Germinal center (tissue), 1 donor: ENCODE results near the gene WWTR1.

Source experiments
- DNase-seq: peaks from one replicate; pipeline ENCODE4 v3.0.0; 2012; ENCODE audit warnings: mixed read lengths, low spot score

Gene WWTR1

DNA sequence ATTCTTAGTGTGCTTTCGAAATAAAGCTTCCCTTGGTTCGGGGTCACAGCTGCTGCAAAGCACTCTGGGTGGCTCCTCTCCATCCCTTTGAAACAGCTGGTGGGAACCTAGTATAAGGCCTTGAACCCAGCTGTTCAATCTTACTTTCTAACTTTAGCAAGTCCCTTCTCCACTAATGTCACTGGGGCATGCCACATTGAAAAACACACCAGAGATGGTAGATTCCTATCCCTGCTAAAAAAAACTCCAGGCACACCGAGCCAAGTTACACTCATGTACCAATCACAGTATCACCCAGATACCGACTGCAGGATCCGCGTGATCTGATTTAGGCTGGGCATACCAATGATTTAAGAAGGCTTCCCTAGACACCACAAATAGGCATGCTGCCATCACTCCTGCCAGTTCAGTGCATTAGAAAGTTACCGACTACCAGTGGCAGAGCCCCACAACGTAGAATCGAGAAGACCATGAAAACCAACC is 65.0 kb downstream of the WWTR1 start:
- no peak for DNase-seq

DNA sequence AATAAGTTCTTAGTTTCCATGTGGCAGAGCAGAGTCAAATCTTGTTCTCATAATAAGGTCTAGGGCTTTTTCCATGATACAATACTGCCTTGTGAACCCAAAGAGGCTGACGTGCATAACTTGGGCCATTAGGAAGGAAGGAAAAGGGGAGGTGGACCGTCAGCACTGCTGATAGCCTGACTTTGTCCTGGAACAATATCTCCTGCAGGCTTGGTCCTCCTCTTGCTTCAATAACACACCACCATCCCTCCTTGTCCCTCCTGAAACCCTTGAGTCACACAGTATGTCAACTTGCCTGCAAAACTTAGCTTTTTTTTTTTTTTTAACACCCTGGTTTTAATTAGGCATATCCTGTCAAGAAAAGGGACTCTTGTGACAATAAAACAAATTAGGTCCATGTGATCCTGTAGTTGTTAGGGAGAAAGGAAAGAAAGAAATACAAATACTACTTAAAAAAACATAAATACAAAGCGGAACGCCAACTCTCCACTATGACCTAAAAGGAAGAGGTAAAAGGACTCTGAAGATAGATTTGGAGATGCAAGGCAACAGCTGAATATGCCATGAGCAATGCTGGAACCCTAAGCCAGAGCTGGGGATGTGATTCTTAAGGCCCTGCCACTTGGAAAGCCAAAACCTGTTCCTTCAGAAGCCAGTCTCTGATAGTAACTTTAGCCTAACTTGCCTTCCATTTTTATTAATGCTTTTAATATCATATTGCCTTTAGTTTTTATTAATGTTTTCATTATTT is 67.0 kb downstream of the WWTR1 start:
- no peak for DNase-seq

DNA sequence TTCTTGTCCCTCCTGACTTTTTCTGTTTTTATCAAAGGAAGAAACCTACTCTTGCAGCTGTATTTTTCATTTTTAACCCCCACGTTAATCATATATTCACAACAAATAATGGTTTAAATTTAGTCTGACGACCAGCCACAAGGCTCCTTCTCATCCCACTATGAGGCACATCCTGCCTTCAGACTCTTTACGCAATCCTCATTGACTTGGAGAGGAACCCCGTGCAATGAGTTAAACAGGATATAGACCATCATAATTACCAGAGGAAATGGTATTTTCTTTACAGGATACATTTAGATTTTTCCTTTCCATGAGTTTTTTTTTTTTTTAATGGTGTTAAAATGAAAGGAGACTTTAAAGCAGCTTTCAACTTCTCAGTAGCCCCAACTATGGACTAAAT is 68.5 kb downstream of the WWTR1 start:
- no peak for DNase-seq

DNA sequence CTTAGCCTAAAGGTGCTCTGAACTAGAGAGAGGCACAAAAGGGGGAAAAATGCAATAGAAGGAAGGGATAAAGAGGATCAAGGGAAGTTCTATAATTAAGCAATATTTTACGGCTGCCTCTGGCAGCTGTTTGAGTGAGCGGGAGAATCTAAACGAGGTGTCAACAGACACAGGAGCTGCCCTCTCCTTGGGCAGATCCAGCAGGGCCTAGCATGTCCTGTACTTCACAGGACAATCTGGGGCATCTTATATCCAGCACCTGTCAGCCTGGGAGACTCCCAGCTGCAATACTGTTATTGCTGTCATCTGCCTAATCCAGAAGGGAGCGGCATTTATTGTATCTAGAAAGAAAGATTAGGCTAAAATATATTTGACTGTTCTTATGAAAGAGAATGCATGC is 68.9 kb downstream of the WWTR1 start:
- DNase-seq = no peak

DNA sequence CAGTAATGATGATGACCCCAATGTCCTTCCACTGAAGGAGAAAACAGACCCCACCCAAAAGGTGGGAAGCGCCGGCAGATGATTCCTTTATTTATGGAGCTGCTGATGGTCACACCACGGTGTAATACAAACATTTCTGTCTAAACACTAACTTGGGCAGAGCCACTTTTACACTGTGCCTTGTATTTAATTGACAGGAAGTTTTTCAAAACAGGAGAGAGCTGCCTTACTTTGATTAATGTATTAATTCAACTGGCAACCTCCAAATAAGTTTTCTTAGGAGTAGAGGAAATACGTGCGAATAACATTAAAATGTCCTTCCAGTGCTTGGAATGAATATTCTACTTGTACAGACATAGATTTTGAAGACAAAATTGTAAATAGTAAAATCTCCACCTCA is 70.4 kb downstream of the WWTR1 start:
- no peak for DNase-seq

DNA sequence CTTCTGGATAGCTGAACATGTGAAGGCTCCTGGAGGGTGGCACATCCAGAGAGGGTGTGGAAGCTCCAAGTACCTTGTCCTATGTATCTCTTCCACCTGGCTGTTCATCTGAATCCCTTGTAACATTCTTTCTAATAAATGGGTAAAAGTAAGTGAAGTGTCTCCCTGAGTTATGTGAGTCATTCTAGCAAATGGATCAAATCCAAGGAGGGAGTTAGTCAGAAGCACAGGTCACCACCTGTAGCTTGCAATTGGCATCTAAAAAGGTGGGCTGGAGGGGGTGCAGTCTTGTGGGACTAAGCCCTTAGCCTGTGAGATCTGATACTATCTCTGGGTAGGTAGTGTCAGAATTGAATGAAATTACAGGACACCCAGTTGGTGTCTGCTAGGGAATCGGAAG is 71.0 kb downstream of the WWTR1 start:
- DNase-seq = no peak

DNA sequence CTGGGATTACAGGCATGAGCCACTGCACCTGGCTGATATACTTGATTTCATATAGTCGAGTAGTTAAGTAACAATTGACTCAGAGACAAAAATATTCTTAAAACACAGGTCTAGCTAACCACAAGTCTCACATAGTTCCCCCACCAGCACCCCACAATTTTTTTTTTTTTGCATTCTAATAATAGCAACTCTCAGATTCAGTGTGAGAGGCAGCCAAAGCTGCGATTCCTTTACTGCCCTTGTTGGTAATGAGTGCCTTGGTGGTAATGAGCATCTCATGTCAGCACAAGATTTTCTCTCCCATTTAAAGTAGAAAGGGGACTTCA is 72.5 kb downstream of the WWTR1 start:
- DNase-seq = no peak

DNA sequence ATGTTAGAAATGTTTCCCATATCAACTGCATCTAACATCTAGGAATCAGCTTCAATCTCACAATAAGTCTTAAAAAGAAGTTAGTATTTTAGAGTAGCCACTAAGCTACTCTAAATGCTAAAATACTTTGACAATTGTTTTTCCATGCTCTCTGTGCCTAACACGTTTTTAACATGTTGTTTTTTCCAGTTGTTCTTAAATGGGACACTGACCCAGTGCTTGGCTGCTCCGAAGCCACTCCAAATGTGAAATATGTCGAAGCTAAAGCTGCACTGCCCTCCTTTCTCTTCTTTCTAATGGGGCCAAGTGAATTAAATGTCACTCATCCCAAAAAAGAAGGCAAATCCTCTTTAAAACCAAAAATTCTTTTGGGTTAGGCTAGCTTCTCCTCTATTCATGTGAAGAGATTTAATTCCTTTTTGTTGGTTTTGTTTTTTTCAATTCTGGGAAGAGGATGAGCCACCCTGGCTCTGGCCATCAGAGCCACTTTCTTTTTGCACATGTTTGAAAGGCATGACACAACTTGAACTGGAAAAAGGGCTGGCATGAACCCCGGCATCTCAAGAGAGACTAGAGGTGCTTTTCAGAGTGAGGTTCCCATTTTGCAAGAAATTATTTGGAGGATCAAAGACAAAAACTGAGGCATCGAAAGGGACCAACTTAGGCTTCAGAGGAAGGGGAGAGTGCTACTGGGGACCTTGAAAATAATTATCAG is 73.7 kb downstream of the WWTR1 start:
- no peak for DNase-seq

DNA sequence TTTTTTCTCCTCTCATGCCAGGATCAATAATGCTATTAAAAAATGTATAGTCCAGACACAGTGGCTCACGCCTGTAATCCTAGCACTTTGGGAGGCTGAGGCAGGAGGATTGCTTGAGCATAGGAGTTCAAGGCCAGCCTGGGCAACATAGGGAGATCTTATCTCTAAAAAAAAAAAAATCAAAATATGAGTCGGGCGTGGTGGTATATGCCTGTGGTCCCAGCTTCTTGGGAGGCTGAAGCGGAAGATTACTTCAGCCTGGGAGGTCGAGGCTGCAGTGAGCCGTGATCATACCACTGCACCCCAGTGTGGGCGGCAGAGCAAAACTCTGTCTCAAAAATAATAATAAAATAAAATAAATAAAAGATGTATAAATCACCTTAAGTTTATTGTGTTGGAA is 75.4 kb downstream of the WWTR1 start:
- no peak for DNase-seq

DNA sequence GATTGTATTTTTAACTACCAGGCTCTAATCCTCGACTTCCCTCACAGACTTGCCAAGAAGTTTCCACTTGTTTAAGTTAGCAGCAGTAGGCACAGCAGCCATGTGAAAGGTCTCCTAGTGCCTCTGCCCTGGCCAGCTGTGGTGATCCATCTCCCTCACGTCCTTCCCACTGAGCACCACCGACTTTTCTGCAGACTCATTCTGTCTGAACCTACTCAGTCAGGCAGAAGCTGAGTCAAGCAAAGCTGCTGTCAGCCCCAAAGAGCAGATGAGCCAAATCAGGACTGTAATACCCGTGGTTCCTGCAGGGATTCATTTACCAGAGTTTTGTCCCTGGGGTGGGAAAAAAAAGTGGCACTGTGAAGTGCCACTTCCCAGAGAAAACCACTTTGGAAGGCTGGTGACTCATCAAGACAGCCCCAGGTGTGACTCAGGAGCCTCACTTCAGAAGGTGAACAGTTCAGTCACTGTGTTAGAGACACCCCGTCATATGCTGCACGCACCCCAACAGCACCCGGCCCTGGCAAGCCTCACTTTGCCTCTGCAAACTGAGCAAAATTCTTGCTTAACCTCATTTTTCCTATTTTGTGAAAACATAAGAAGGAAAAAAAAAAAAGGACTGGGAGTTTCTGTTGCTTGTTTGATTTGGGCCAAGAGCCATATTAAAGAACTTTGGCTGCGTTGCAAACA is 76.0 kb downstream of the WWTR1 start:
- DNase-seq = no peak

DNA sequence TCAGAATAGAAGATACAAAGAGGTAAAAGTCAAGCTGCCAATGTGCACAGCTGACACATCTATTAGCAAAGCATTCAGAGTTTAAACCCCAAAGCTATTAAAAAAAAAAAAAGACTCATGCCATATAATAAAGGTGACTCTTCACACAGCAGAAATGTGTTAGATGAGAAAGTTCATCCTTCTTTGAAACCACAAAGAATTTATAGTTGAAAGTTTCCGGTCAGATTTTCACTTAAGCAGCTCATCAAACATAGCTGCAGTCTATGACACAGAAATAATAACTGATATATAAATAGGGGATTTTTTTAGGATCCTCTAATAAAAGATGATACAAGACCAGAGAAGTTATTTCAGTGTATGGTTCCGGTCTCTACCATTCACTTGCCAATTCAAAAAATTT is 76.6 kb downstream of the WWTR1 start:
- no peak for DNase-seq

DNA sequence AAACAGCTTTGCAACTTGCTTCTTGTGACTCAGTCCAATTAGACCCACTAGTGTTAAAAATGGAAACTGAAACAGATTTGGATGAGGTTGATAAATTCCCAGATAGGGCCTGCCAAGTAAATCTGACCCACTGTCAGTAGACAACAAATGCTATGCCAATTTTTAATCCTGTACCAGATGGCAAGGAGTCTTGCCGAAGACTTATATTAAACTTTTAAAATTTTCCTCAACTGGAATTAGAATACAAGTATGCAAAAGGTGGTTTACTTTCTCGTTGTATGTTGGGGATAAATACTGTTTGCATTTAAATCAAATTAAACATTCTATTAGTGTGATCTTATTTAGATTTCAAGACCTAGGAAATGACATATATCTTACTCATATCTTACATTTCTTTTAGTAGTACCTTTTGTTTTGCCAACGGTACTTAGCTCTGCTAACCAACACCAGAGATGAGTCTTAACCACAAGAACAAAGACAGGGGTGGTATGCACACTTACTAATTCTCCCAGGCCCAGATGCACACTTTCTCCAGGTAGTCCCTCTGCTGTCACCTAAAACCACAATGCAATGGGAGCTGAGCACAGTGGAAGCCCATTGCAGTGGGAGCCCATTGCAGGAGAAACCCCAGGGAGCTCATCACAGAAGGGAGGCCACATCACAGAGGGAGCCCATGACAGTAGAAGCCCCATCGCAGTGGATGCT is 77.8 kb downstream of the WWTR1 start:
- DNase-seq = no peak

DNA sequence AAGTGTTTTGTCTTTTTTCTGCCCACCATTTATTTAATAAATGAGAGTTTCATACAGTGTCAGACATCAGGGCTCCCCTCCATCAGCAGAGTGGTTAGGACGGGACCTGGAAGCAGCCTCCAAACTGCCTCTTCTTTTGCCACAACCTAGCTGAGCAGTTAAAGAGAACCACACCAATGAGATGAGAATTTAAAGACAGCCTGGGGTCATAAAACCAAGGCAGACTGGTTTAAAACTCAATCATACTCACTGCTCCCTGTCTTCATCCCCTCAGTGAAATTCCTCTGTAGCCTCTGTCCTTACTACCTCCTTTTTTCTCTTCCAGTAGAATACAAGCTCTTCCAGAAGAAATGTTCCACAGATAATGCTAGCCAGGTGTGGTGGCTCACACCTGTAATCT is 78.7 kb downstream of the WWTR1 start:
- DNase-seq = no peak

DNA sequence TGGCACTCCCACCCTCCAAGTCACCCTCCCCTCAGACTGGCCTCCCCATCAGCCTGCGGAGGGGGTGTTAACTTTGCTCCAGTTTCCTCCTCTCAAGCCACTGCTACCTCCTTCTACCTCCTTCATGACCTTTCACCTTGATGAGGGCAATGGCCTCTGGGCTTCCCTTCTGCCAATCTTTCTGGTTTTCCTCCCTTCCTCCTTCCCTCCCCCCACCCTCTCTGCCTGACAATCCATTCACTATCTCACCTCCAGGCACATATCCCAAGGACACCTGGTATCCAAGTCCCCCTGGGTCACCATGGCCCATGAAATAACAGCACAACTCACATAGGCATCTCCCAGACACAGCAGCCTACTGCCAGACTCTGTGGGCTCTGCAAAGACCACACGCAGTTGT is 80.0 kb downstream of the WWTR1 start:
- DNase-seq = no peak

DNA sequence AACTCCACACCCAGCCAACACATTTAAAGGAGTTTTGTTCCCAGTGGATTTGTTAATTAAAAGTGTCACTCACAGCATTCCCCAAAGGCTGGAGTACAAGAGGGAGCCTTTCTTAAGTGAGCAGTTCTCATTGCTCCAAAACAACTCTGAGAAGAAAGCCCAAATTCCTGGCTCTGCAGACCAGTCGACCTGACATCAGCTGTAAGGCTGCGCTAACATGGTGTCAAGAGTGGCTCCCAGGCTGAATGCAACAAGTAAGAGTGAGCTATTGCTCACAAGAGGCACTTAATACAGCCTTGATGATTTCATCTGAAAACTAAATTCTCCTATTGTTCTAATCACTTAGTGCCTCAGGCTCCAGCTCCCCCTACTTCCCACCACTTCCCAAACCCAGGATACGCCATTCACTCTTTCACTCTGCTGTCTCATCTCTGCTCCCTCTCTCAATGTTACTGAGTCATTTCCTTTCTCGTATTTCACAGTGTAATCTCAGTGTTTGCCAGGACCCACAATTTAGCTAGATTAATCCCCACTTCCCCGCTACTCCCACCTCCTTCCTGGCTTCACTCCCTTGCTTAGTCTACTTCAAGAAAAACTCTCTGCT is 81.8 kb downstream of the WWTR1 start:
- DNase-seq = no peak

DNA sequence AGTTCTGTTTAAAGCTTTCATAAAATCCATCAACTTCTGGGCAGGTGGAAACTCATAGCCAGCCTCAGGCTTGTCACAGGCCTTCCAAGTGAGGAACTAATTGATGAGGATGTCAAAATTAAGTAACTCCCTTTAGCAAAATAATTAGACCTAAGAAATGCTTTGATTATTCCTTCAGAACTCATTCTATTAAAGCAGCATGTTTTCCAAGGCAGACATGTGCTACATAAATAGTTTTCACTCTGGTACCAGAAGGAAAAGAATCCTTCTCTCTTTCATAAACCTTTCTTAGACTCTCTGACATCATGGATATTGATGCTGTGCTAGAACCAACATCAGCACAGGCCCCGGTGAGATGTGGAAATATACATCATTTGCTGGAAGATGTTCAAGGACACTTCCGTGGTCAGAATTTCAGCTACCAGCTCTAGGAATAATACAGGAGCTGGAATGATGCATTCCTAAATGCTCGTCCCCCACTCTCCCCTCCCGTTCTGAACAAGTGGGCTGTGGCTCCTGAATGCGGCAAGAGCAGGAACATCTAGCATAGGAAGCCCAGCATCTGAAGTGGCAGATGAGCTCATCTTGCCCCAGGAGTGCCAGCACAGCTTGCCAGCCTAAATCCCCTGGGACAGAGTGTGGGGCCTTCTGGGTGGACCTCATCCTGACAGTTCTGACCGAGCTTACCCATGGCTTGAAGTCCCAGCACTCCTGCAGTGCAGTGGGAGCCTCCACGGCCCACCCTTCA is 82.4 kb downstream of the WWTR1 start:
- DNase-seq = no peak

DNA sequence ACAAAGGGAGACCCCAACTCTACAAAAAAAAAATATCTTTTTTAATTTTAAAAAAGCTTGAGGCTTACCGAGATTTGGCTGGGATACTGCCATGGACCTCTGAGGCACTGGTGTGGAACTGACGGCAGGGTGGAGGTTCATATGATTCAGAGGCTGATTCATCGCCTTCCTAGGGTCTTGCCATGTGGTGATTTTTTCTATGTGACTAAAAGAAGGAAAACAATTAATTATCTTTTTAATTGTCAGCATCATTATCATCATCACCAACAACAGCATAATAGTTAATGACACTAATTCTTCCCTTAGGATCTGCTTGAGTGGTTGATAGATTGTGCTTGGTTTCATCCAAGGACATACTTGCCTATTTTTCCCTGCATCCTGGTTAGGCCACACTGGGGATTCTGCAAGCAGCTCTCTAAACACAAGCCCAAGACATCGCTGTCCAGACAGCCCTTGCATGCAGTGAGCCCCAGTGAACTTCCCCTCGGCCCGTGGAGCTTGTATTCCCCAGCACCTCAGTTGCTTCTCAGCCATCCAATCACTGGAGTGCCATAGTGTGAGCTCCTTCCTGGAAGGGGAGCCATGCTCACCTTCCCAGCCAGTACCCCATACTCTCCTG is 84.9 kb downstream of the WWTR1 start:
- no peak for DNase-seq

DNA sequence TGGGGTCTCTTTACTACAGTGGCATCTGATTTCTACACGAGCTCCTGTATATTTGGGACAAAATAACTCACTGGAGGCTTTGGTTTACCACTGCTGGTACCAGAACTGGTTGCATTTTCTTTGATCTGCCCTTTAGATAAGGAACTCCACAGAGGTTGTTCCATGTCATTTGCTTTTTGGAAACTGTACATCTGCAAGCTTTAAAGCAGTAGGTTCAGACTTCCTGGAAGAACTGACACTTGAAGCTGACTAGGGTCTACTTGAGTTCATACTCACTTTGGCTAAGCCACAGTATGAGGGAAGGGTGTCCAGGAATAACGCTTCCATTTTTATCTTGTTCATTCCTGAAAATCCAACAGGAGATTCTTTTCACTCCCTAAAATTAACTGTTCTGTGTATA is 86.4 kb downstream of the WWTR1 start:
- DNase-seq = no peak

DNA sequence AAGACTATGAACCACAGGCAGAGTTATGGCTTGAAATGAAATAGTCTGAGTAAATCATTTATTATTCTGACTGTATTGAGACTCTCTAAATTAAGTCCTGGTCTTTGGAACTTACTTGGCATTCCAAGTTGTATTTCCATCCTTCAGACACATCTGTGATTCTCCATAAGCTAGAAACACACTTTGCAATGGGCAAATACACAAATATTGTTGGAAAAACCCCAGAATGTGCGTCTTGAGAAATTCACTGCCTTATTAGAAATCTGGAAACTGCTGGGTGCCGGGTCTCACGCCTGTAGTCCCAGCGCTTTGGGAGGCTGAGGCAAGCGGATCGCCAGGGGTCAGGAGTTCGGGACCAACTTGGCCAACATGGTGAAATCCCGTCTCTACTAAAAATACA is 87.8 kb downstream of the WWTR1 start:
- no peak for DNase-seq

DNA sequence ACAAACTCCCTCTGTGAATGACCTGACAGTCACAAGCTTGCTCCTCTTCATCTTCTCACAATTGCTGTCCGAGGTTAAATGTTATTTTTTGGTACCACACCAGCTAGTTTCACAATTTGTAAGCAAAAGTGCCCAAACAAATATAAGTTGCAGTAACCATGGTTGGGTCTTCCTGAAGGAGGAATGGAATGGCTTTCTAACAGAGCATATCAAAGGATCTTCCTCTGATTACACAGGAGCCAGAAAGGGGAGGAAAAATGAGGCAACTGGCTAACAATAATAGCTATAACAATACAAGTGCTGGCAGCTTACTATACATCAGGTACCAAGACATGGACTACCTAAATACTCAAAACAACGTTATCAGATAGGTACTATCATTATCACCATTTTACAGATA is 90.4 kb downstream of the WWTR1 start:
- DNase-seq = no peak
